Measurements from ENCODE around the gene RHOXF2B.
"Not testable (repeated sequence)": the region's sequence is repeated elsewhere in the genome, so short reads cannot be mapped to it uniquely, and the experiment has no call there.

Gene RHOXF2B

GRCh38 chrX:120090208-120090607, 12.7 kb upstream of the RHOXF2B start:
- no peaks in the 10 kb centered on the region for H3K9me3 ChIP-seq (ENCODE audit: control insufficient read depth, low read length)
- H2AK5ac ChIP-seq (ENCODE audit: low read length, severe bottlenecking), result no peak overlapping the region
- H3K18ac ChIP-seq (ENCODE audit: low read depth in 1 of 2, low read length in 2 of 2), result no peak overlapping the region
- H3K27ac ChIP-seq (ENCODE audit: low read length, poor library complexity, severe bottlenecking), result no peak overlapping the region
- no peak overlapping the region for H3K14ac ChIP-seq (ENCODE audit: low read length in 2 of 2)
- no peak for DNase-seq
- H2BK120ac ChIP-seq (ENCODE audit: low read depth, low read length), result no peak overlapping the region
- no peaks in the 10 kb centered on the region for H3K36me3 ChIP-seq (ENCODE audit: control insufficient read depth in 1 of 2, insufficient read depth in 2 of 2, low read depth in 1 of 2, low read length in 2 of 2)
- no peak overlapping the region for H2BK12ac ChIP-seq (ENCODE audit: low read length in 2 of 2)
- H3K9ac ChIP-seq (ENCODE audit: low read length), result no peak overlapping the region
- no peak overlapping the region for H4K91ac ChIP-seq (ENCODE audit: low read length)
- H3K4ac ChIP-seq (ENCODE audit: low read depth in 1 of 2, low read length in 2 of 2), result no peak overlapping the region
- no peak overlapping the region for H3K4me3 ChIP-seq (ENCODE audit: insufficient read depth in 1 of 2, low read depth in 1 of 2, low read length in 2 of 2)
- no peaks in the 10 kb centered on the region for H3K79me1 ChIP-seq (replicated peaks; ENCODE audit: low read length, poor library complexity, severe bottlenecking)
- no peak overlapping the region for H2BK5ac ChIP-seq (ENCODE audit: low read depth, low read length, poor library complexity, severe bottlenecking)
- no peak overlapping the region for H4K8ac ChIP-seq (ENCODE audit: low read length)
- peaks cover 3 to 15% of the 10 kb centered on the region in 2 experiments for H3K27me3 ChIP-seq (ENCODE audit: control insufficient read depth in 1 of 2, insufficient read depth in 1 of 2, low read length in 2 of 2)
- H3K4me1 ChIP-seq (ENCODE audit: control insufficient read depth, insufficient read depth, low read depth, low read length), result no peaks in the 10 kb centered on the region
- H3K4me2 ChIP-seq (ENCODE audit: low read length, poor library complexity, severe bottlenecking), result no peak overlapping the region
- WGBS, result no CpG with 5 or more reads among the region's 2 CpGs
- no peak overlapping the region for H3K23ac ChIP-seq (ENCODE audit: low read length in 2 of 2)
- no peak overlapping the region for H2BK15ac ChIP-seq (ENCODE audit: low read depth, poor library complexity, severe bottlenecking)
- no peak overlapping the region for H2AFZ ChIP-seq (ENCODE audit: low read depth, low read length)

DNA sequence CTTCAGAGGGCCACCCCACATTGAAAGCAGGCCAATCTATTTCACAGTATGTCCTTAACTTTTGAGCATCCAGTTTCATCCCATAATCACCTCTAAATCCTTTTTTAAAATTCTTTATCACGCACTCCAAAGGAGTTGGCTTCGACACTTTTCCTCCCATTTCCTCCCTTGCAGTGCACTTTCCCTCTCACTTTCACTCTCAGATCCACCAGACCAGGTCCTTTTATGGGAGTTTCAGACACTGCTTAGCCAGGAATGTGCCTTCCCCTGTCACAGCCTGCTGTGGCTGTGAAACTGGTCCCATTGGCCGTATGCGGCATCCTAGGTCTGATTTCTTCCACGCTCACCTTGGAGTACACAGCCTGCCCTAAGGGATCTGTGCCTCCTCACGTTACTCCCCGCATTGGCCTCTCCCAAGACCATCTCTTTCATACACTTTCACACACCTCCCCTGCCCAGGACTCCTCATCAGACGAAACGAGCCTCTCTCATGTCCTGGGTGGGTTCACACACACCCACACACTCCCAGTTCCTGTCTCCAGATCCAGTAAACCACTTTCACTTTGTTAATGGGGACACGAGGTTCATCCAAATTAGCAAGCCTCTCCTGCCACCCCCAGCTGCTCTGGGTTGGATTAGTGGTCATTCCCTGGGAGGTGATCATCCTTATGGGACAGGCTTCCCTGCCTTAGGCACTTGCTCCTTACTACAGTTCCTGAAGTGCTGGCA, 10.0 kb upstream of the RHOXF2B start:
- Histone ChIP-seq H3K36me3 (ENCODE audit: control insufficient read depth in 1 of 2, insufficient read depth in 2 of 2, low read depth in 1 of 2, low read length in 2 of 2) (no peaks in the 10 kb centered on the region), H4K91ac (ENCODE audit: low read length) (no peak overlapping the region), H3K27ac (ENCODE audit: low read length, poor library complexity, severe bottlenecking) (no peak overlapping the region), H2BK15ac (ENCODE audit: low read depth, poor library complexity, severe bottlenecking) (no peak overlapping the region), H4K8ac (ENCODE audit: low read length) (no peak overlapping the region), H2BK120ac (ENCODE audit: low read depth, low read length) (no peak overlapping the region), H2BK5ac (ENCODE audit: low read depth, low read length, poor library complexity, severe bottlenecking) (no peak overlapping the region), H3K4me3 (ENCODE audit: insufficient read depth in 1 of 2, low read depth in 1 of 2, low read length in 2 of 2) (peak overlapping the region in 1 of 2 experiments; percentile 69), H2AFZ (ENCODE audit: low read depth, low read length) (no peak overlapping the region), H3K4ac (ENCODE audit: low read depth in 1 of 2, low read length in 2 of 2) (no peak overlapping the region), H2BK12ac (ENCODE audit: low read length in 2 of 2) (no peak overlapping the region), H3K4me2 (ENCODE audit: low read length, poor library complexity, severe bottlenecking) (no peak overlapping the region), H3K23ac (ENCODE audit: low read length in 2 of 2) (no peak overlapping the region), H3K9ac (ENCODE audit: low read length) (peak overlapping the region; percentile 32), H3K9me3 (ENCODE audit: control insufficient read depth, low read length) (no peaks in the 10 kb centered on the region), H2AK5ac (ENCODE audit: low read length, severe bottlenecking) (no peak overlapping the region), H3K27me3 (ENCODE audit: control insufficient read depth in 1 of 2, insufficient read depth in 1 of 2, low read length in 2 of 2) (peaks cover 3 to 15% of the 10 kb centered on the region in 2 experiments), H3K79me1 (replicated peaks; ENCODE audit: low read length, poor library complexity, severe bottlenecking) (no peaks in the 10 kb centered on the region), H3K4me1 (ENCODE audit: control insufficient read depth, insufficient read depth, low read depth, low read length) (no peaks in the 10 kb centered on the region), H3K14ac (ENCODE audit: low read length in 2 of 2) (no peak overlapping the region), H3K18ac (ENCODE audit: low read depth in 1 of 2, low read length in 2 of 2) (no peak overlapping the region)
- 75% methylated on average over 9 of the region's 10 CpGs for WGBS
- no peak for DNase-seq

GRCh38 chrX:120085553-120086185, 8.2 kb upstream of the RHOXF2B start:
- not testable (repeated sequence) for H2AK5ac ChIP-seq (ENCODE audit: low read length, severe bottlenecking); H2BK15ac ChIP-seq (ENCODE audit: low read depth, poor library complexity, severe bottlenecking); H3K4me2 ChIP-seq (ENCODE audit: low read length, poor library complexity, severe bottlenecking); H4K8ac ChIP-seq (ENCODE audit: low read length); H3K14ac ChIP-seq (ENCODE audit: low read length in 2 of 2); H3K18ac ChIP-seq (ENCODE audit: low read depth in 1 of 2, low read length in 2 of 2); H3K27me3 ChIP-seq (ENCODE audit: control insufficient read depth in 1 of 2, insufficient read depth in 1 of 2, low read length in 2 of 2); H3K9me3 ChIP-seq (ENCODE audit: control insufficient read depth, low read length); H2BK5ac ChIP-seq (ENCODE audit: low read depth, low read length, poor library complexity, severe bottlenecking); H3K4me1 ChIP-seq (ENCODE audit: control insufficient read depth, insufficient read depth, low read depth, low read length); H3K4ac ChIP-seq (ENCODE audit: low read depth in 1 of 2, low read length in 2 of 2); H2BK120ac ChIP-seq (ENCODE audit: low read depth, low read length); H3K79me1 ChIP-seq (replicated peaks; ENCODE audit: low read length, poor library complexity, severe bottlenecking); H3K27ac ChIP-seq (ENCODE audit: low read length, poor library complexity, severe bottlenecking); H2AFZ ChIP-seq (ENCODE audit: low read depth, low read length); H4K91ac ChIP-seq (ENCODE audit: low read length); H3K9ac ChIP-seq (ENCODE audit: low read length); DNase-seq; H3K36me3 ChIP-seq (ENCODE audit: control insufficient read depth in 1 of 2, insufficient read depth in 2 of 2, low read depth in 1 of 2, low read length in 2 of 2); H3K23ac ChIP-seq (ENCODE audit: low read length in 2 of 2); H2BK12ac ChIP-seq (ENCODE audit: low read length in 2 of 2); H3K4me3 ChIP-seq (ENCODE audit: insufficient read depth in 1 of 2, low read depth in 1 of 2, low read length in 2 of 2)
- WGBS, result no CpG with 5 or more reads among the region's 12 CpGs

DNA sequence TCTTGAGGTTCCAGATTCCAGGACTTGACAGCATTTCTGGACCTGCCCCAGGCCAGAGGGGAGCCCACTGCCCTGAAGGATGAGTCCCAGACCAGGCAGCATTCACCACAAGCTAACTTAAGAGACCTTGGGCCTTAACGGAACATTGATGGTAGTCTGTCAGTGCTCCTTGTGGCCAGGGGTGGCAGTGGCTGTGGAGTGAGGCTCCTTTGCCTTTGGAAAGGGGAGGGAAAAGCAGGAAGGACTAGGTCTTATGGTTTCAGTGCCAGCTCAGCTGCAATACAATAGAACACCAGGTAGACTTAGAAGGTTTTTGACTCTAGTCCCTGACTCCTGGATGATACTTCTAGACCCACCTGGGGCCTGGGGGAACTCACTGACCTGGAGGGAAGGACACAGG, 11.3 kb downstream of the RHOXF2B start:
- not testable (repeated sequence) for H3K27me3 ChIP-seq (ENCODE audit: control insufficient read depth in 1 of 2, insufficient read depth in 1 of 2, low read length in 2 of 2); H3K27ac ChIP-seq (ENCODE audit: low read length, poor library complexity, severe bottlenecking); H2BK12ac ChIP-seq (ENCODE audit: low read length in 2 of 2)

More for the DNA sequence above, 11.3 kb downstream of the RHOXF2B start:
- H2AK5ac ChIP-seq (ENCODE audit: low read length, severe bottlenecking); H3K9me3 ChIP-seq (ENCODE audit: control insufficient read depth, low read length); H3K4ac ChIP-seq (ENCODE audit: low read depth in 1 of 2, low read length in 2 of 2); DNase-seq; H3K4me2 ChIP-seq (ENCODE audit: low read length, poor library complexity, severe bottlenecking); H3K9ac ChIP-seq (ENCODE audit: low read length); H2BK5ac ChIP-seq (ENCODE audit: low read depth, low read length, poor library complexity, severe bottlenecking); H4K91ac ChIP-seq (ENCODE audit: low read length); H2BK15ac ChIP-seq (ENCODE audit: low read depth, poor library complexity, severe bottlenecking); H4K8ac ChIP-seq (ENCODE audit: low read length); H3K36me3 ChIP-seq (ENCODE audit: control insufficient read depth in 1 of 2, insufficient read depth in 2 of 2, low read depth in 1 of 2, low read length in 2 of 2); H3K4me3 ChIP-seq (ENCODE audit: insufficient read depth in 1 of 2, low read depth in 1 of 2, low read length in 2 of 2); H2AFZ ChIP-seq (ENCODE audit: low read depth, low read length); H3K23ac ChIP-seq (ENCODE audit: low read length in 2 of 2); H2BK120ac ChIP-seq (ENCODE audit: low read depth, low read length); H3K14ac ChIP-seq (ENCODE audit: low read length in 2 of 2); H3K4me1 ChIP-seq (ENCODE audit: control insufficient read depth, insufficient read depth, low read depth, low read length); H3K18ac ChIP-seq (ENCODE audit: low read depth in 1 of 2, low read length in 2 of 2); H3K79me1 ChIP-seq (replicated peaks; ENCODE audit: low read length, poor library complexity, severe bottlenecking): not testable (repeated sequence)
- WGBS, result no CpG with 5 or more reads among the region's 1 CpG

Measured in mesenchymal stem cell (in vitro differentiated cells and primary cell).